Pulmonary artery endothelial cell (primary cell): ENCODE data around the gene GLRX. TPM values are rescaled to one million over a fixed set of nuclear protein-coding genes. Genes with fewer than 3 reads are reported as not detected.
"Not testable (repeated sequence)": the region's sequence is repeated elsewhere in the genome, so short reads cannot be mapped to it uniquely, and the experiment has no call there.

Experiments used
- DNase-seq: peaks from one replicate; pipeline ENCODE4 v3.0.0-alpha.2; 2011; ENCODE audit warnings: low read depth, low spot score
- total RNA-seq: library from RNA; depleted of rRNA; stranded (reverse); fragments of >200 nt; gene quantifications from 2 replicates; pipeline ENCODE4 v1.2.3, GENCODE V29; 2014

Gene GLRX
- total RNA-seq: 18.9 and 20.3 TPM in 2 replicates

DNA sequence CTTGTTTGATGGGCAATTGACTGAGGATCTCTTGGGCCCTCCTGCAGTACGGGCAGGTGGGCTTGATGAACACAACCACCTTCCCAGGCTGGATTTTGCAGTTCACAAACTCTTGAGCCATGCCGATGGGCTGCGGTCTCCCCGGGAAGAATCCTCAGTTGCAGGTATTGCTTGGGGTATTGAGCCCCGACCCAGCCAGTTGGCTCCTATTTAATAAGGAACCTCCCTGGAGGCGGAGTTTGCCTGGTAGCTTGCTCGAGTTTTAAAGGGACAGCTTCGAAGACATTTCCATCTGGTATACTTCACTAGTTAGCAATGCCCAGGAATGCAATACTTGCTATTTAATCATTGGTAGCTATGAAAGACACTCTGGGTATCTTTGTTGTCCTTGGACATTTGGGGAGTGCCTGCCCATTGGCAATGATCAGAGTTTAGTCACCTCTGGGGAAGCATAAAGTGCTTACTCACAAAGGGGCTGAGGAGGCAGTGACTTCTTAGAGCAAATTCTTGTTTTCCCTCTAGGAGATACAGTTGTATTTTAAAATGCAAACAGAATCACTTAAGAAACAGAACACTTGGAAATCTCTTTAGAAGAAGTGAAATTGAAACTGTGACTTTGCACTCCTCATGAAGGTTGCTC lies at the start of gene GLRX:
GLRX (minus strand) TSS at position 185 of the 640 bp plus-strand sequence; CDS start at position 121, 64 bp downstream.
- peak; percentile 29 for DNase-seq

DNA sequence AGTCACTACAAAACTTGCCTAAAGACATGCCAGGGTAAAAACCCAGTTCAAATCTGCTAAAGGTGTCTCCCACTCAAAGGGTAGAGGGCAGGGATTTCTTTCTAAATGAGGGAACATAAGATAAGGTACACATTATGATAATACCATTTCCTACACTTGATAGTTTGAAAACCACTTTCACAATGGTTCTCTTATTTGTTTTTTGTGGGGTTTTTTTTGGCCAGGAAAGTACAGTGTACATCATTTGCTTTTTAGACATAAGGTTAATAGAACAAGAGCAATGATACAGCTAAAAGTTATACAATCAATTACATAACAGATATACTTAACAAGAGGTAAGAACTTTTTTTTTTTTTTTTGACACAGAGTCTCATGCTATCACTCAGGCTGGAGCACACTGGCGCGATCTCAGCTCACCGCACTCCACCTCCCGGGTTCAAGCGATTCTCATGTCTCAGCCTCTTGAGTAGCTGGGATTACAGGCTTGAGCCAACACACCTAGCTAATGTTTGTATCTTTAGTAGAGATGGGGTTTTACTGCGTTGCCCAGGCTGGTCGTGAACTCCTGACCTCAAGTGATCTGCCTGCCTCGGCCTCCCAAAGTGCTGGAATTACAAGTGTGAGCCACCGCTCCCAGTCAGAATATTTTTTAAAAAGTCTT lies 48.8 kb upstream of the GLRX start:
- no peak for DNase-seq

DNA sequence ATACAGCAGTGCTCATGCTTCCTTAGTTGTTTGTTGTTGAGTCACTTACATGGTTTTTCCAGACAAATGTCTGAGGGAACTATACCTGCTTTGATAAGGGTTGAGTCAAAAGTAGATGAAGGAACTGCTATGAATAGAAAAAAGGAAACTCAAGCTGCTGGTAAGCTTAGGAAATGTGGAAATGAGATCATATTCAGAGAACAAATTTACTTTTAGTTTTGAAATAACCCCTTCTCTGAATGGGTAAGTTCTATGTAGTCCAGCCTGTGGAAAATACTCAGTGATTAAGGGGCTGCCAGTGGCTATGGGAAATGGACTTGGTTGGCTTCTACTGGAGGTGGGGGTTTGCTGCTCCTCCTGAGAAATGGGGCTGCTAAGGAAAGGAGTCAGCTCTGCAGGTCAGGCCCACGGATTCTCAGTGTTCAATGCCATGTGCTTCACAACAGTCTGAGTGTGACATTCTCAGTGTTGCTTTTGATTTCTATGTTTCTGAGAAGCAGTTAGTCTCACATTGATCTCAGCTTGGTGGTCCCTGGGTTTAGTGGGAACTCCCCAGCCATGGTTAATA lies 47.7 kb upstream of the GLRX start:
- DNase-seq: peak; percentile 67

DNA sequence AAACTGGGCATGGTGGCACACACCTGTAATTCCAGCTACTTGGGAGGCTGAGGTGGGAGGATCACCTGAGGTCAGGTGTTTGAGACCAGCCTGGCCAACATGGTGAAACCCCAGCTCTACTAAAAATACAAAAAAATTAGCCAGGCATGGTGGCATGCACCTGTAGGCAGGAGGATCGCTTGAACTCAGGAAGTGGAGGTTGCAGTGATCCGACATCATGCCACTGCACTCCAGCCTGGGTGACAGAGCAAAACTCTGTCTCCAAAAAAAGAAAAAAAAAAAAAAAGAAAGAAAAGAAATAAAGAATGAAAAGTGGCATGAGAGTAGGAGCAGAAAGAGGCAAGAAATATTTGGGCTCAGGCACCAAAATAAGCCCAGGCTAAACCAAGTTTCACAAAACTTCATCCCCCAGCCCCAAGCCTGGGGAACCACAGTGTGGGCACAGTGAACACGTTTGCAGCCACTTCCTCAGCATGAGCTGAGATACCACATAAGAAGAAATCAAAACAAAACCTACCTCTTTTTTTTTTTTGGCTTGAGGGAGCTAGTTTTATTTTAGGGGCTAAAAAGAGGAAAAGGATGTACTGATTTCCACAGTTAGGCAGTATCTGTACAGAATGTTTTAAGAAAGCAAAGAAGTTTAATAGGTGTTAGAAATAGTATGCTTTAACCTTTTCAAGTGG lies 46.8 kb upstream of the GLRX start:
- DNase-seq: not testable (repeated sequence)

DNA sequence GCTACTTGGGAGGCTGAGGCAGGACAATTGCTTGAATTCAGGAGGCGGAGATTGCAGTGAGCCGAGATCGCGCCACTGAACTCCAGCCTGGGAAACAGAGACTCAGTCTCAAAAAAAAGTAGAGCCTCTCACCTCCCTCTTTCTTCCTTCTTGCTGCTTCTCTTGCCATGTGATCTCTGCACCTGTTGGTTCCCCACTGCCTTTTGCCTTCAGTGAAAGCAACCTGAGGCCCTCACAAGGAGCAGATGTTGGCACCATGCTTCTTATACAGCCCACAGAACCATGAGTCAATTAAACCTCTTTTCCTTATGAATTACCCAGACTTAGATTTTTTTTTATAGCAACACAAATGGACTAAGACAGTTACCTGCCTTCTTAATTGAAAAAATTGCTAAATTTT lies 45.6 kb upstream of the GLRX start:
- no peak for DNase-seq

GRCh38 chr5:95866435-95867040 lies 44.0 kb upstream of the GLRX start:
- DNase-seq: no peak

DNA sequence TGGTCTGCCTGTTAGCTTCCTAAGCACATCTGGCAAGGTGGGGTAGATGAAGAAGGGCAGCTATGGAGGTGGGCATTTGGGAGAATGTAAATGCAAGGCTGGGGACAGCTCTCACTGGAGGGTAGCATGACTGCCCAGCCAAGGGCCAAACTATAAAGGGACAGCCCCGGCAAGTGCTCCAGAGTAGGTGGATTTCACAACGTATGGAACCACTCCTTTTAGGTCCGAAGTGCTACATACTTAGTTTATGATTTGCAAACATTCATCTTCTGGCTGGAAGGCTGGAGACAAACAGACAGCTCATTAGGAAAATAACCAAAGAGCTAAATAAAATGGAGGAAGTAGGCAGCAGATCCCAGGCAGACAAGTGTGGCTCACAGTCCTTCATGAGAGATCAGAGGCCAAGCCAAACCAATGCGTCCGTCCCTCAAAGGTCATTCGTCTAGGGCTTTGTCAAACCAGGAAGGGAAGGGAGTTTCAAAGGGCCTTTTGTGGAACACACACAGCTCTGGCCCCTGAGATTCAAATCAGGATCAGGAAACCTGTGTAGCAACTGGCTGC lies 42.5 kb upstream of the GLRX start:
- no peak for DNase-seq

GRCh38 chr5:95864456-95864855 lies 41.9 kb upstream of the GLRX start:
- no peak for DNase-seq

- DNase-seq: no peak
Measured at GRCh38 chr5:95863383-95863757, 40.8 kb upstream of the GLRX start.

DNA sequence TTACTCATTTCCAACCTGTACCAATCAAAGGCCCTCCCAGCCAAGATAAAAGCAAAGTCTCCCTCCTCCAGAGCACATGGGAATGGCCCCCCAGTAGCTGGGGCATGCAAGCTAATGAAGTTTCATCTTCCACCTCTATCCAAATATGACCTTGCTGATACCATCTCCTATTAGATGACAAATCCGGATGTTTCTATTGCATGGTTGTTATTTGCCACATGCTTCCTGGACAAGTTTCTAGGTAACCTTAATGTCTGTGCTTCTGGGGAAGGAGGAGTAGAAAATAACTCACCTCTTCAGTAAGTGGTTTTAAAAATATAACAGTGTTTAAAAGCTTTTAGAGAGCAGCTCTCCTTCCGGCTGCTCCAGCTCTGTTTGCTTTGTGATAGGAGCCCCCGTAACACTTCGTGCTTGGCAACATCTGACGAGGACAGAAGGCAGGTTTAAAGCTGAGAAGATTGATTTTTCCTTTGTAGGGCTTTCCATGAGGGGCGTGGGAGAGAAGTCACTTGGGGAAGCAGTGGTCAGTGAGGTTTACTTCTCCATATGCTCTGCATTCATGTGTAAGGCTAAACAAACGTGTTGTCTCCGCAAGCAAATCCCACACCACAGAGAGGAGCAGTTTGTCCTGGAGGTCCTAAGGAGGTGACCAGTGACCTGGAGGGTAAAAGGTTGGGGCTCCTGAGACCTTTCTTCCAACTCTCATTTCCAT lies 40.3 kb upstream of the GLRX start:
- no peak for DNase-seq

GRCh38 chr5:95861864-95862561 lies 39.5 kb upstream of the GLRX start:
- no peak for DNase-seq

DNA sequence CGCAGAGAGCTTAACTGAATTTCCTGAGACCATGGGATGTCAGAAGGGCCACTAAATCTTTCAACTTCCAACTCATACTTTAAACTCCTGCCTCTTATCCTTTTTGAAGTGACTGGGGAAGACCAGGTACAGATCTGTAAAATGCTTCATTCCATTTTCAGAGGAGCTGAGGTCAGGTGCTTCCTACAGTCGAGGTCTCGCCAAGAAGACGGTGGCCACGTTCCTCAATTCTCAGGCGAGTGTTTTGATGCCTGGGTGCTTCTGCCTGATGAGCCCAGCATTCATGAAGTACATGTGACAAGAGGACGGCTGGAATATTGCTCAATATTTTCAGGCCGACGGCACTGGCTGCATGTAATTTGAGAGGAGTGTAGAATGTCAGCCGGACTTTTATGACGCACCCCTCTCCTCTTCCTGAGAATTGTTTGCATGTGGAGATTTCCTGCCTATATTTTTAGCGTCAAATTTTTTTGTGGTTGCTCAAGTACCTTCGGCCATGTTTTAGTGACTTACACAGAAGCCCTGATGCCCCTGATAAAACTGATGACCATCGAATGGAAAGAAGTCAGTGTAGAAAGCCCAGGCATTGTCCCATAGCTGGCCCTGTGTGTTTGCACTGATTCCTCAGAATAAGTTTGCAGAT lies 38.8 kb upstream of the GLRX start:
- peak; percentile 67 for DNase-seq

GRCh38 chr5:95859661-95860060 lies 37.1 kb upstream of the GLRX start:
- DNase-seq: no peak

- peak; percentile 91 for DNase-seq
Measured at GRCh38 chr5:95858661-95859595, 36.4 kb upstream of the GLRX start.

- peak; percentile 64 for DNase-seq
Measured at GRCh38 chr5:95858023-95858461, 35.5 kb upstream of the GLRX start.

- DNase-seq: peak; percentile 94
Measured at GRCh38 chr5:95857185-95857945, 34.8 kb upstream of the GLRX start.

GRCh38 chr5:95856501-95856981 lies 34.0 kb upstream of the GLRX start:
- no peak for DNase-seq

GRCh38 chr5:95853490-95853889 lies 31.0 kb upstream of the GLRX start:
- no peak for DNase-seq
